SU-DHL-6 (cell line): Measurements from ENCODE around the gene SSNA1.

Source experiments
- EZH2phosphoT487 ChIP-seq: fragments of 200-600 bp; sonication (generic), shearing (Covaris generic); conservative IDR thresholded peaks from 2 replicates; pipeline ENCODE4 v1.6.1; 2018; ENCODE audit warnings: mild to moderate bottlenecking, antibody characterized with exemption, low read length, moderate library complexity, mixed read lengths
- TF ChIP-seq, protein P1 (sequence below): fragments of 200-600 bp; sonication (generic); IDR thresholded peaks from one replicate; pipeline ENCODE4 v1.5.1; 2017; ENCODE audit warnings: antibody characterized with exemption, mild to moderate bottlenecking, low read length, moderate library complexity; ENCODE audit not compliant: insufficient read depth, poor library complexity, severe bottlenecking

DNA sequence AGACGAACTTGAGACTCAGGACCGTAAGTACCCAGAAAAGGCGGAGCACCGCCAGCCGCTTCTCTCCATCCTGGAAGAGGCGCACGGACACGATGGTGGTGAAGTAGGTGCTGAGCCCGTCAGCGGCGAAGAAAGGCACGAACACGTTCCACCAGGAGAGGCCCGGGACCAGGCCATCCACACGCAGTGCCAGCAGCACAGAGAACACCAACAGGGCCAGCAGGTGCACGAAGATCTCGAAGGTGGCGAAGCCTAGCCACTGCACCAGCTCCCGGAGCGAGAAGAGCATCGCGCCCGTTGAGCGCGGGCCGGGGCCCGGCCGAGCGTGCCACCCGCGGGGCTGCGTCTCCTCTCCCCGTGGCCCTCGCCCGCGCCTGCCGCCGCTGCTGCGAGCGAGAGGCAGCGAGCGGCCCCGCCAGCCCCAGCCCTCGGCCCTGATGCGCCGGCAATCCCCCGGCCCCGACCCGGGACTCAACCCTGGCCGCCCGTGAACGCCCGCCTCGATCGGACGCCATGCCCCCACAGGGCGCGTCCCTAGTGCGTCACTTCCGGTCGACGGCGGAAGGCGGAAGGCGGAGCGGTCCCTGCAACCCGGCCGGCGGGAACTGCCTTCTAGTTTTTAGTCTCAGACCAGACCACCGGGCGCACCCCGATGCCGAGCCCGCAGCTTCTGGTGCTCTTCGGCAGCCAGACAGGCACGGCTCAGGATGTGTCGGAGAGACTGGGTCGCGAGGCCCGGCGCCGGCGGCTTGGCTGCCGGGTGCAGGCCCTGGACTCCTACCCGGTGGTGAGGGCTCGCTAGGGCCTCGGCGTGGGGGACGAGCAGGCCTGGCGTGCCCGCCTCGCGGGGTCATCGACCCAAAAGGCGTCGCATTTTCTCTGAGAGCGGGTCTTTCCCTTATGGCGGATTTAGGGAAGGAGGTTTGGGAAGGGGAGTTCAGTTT is 16.9 kb downstream of the SSNA1 start, which contains the start of the genes NDOR1 and TMEM203:
- TF ChIP-seq, protein P1, sequence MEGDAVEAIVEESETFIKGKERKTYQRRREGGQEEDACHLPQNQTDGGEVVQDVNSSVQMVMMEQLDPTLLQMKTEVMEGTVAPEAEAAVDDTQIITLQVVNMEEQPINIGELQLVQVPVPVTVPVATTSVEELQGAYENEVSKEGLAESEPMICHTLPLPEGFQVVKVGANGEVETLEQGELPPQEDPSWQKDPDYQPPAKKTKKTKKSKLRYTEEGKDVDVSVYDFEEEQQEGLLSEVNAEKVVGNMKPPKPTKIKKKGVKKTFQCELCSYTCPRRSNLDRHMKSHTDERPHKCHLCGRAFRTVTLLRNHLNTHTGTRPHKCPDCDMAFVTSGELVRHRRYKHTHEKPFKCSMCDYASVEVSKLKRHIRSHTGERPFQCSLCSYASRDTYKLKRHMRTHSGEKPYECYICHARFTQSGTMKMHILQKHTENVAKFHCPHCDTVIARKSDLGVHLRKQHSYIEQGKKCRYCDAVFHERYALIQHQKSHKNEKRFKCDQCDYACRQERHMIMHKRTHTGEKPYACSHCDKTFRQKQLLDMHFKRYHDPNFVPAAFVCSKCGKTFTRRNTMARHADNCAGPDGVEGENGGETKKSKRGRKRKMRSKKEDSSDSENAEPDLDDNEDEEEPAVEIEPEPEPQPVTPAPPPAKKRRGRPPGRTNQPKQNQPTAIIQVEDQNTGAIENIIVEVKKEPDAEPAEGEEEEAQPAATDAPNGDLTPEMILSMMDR: no peak
- no peak for TF ChIP-seq EZH2phosphoT487
